ENCODE measurements around the gene EEIG2.

Gene EEIG2

GRCh38 chr1:108560874-108561459, 1.1 kb downstream of the EEIG2 start:
- TF ChIP-seq CTCF (IDR thresholded peaks at IDR 0.05; ENCODE audit: insufficient read depth, missing control alignments): peak; percentile 11
- FAIRE-seq (no peak), DNase-seq (ENCODE audit: insufficient read length, low spot score) (peak; percentile 17)

- FAIRE-seq (no peak), DNase-seq (ENCODE audit: insufficient read length, low spot score) (no peak)
- peak; percentile 67 for TF ChIP-seq CTCF (IDR thresholded peaks at IDR 0.05; ENCODE audit: insufficient read depth, missing control alignments)
Observed at GRCh38 chr1:108561689-108562326, 1.9 kb downstream of the EEIG2 start.

GRCh38 chr1:108563808-108564207, 3.9 kb downstream of the EEIG2 start:
- DNase-seq (ENCODE audit: insufficient read length, low spot score): no peak
- TF ChIP-seq CTCF (IDR thresholded peaks at IDR 0.05; ENCODE audit: insufficient read depth, missing control alignments): no peak
- FAIRE-seq: no peak

- DNase-seq (ENCODE audit: insufficient read length, low spot score): no peak
- FAIRE-seq: no peak
- no peak for TF ChIP-seq CTCF (IDR thresholded peaks at IDR 0.05; ENCODE audit: insufficient read depth, missing control alignments)
Observed at GRCh38 chr1:108565081-108565480, 5.2 kb downstream of the EEIG2 start.

GRCh38 chr1:108565512-108565911, 5.6 kb downstream of the EEIG2 start:
- DNase-seq (ENCODE audit: insufficient read length, low spot score) (no peak), FAIRE-seq (no peak)
- TF ChIP-seq CTCF (IDR thresholded peaks at IDR 0.05; ENCODE audit: insufficient read depth, missing control alignments): no peak

GRCh38 chr1:108568589-108568988, 8.7 kb downstream of the EEIG2 start:
- DNase-seq (ENCODE audit: insufficient read length, low spot score) (no peak), FAIRE-seq (no peak)
- TF ChIP-seq CTCF (IDR thresholded peaks at IDR 0.05; ENCODE audit: insufficient read depth, missing control alignments): no peak

GRCh38 chr1:108569097-108569728, 9.3 kb downstream of the EEIG2 start:
- TF ChIP-seq CTCF (IDR thresholded peaks at IDR 0.05; ENCODE audit: insufficient read depth, missing control alignments): no peak
- DNase-seq (ENCODE audit: insufficient read length, low spot score) (no peak), FAIRE-seq (no peak)

All from D721Med (cell line).